Peyer's patch (tissue), 4 donors: ENCODE data around the gene TRAPPC12. TPM values are rescaled to one million over a fixed set of nuclear protein-coding genes. Genes with fewer than 3 reads are reported as not detected.
A peak's percentile ranks its signal among the peaks of the same experiment; 100 is the strongest.

Experiments
- DNase-seq, 3 donors: peaks; one replicate each; pipeline ENCODE4 v3.0.0-alpha.2; 2017 to 2019
- H3K27ac ChIP-seq, 4 donors: fragments of 200-600 bp; sonication (generic); one replicate each; pipeline ENCODE4 v1.5.1; 2016 to 2019
- H3K27me3 ChIP-seq, 2 donors: fragments of 200-600 bp; sonication (generic); one replicate each; pipeline ENCODE4 v1.5.1; 2019
- H3K36me3 ChIP-seq, 3 donors: fragments of 200-600 bp; sonication (generic); one replicate each; pipeline ENCODE4 v1.5.1; 2016 to 2019
- H3K4me1 ChIP-seq, 4 donors: fragments of 200-600 bp; sonication (generic); one replicate each; pipeline ENCODE4 v1.5.1; 2016 to 2019
- H3K4me3 ChIP-seq, 4 donors: fragments of 200-600 bp; sonication (generic); 1 replicate in 3 of 4; 2 replicates in 1 of 4; pipeline ENCODE4 v1.5.1; 2016 to 2019; ENCODE audit warnings: mild to moderate bottlenecking in 1 of 4
- H3K9me3 ChIP-seq, 4 donors: fragments of 200-600 bp; sonication (generic); one replicate each; pipeline ENCODE4 v1.5.1; 2016 to 2019; ENCODE audit warnings: mild to moderate bottlenecking in 1 of 4
- CTCF ChIP-seq, 6 experiments: fragments of 450-650 bp in 4 of 6; fragments of 200-600 bp in 2 of 6; sonication (generic) in 1 of 6; IDR thresholded peaks; one replicate each; pipeline ENCODE4 v1.5.1; 2017 to 2019; ENCODE audit warnings: antibody characterized with exemption in 6 of 6, mild to moderate bottlenecking in 3 of 6, moderate library complexity in 1 of 6
- POLR2A ChIP-seq, 2 donors: fragments of 450-650 bp; IDR thresholded peaks; one replicate each; pipeline ENCODE4 v1.5.1; 2017; ENCODE audit warnings: antibody characterized with exemption in 2 of 2, mild to moderate bottlenecking in 2 of 2, moderate library complexity in 2 of 2
- total RNA-seq, 4 donors: library from RNA; depleted of rRNA; stranded (reverse); fragments of >200 nt; gene quantifications; one replicate each; pipeline ENCODE4 v1.1.0, GENCODE V29; 2016

Gene TRAPPC12
- total RNA-seq, 4 donors from 2014 or later, result 122 to 191 (median 158) TPM

- Histone ChIP-seq H3K27me3 (no peaks in the 10 kb centered on the region), H3K9me3 (no peaks in the 10 kb centered on the region), H3K36me3 (peaks cover 0 to 41% (median 0%) of the 10 kb centered on the region in 3 donors), H3K4me3 (no peak overlapping the region), H3K4me1 (no peaks in the 10 kb centered on the region), H3K27ac (no peak overlapping the region)
- no peak for TF ChIP-seq CTCF (IDR thresholded peaks at IDR 0.05)
- TF ChIP-seq POLR2A (IDR thresholded peaks at IDR 0.05), result no peak
- no peak for DNase-seq
Observed at GRCh38 chr2:3476985-3477327, 97.5 kb downstream of the TRAPPC12 start.

GRCh38 chr2:3478846-3479385 is 99.4 kb downstream of the TRAPPC12 start:
- DNase-seq, result no peak
- Histone ChIP-seq H3K4me3 (no peak overlapping the region), H3K27me3 (no peaks in the 10 kb centered on the region), H3K4me1 (peaks cover 0 to 5% (median 0%) of the 10 kb centered on the region in 4 donors), H3K9me3 (no peaks in the 10 kb centered on the region), H3K27ac (no peak overlapping the region), H3K36me3 (peaks cover 0 to 28% (median 0%) of the 10 kb centered on the region in 3 donors)
- no peak for TF ChIP-seq POLR2A (IDR thresholded peaks at IDR 0.05)
- TF ChIP-seq CTCF (IDR thresholded peaks at IDR 0.05), result no peak

- H3K4me1 ChIP-seq, result peaks cover 0 to 5% (median 0%) of the 10 kb centered on the region in 4 donors
- no peaks in the 10 kb centered on the region for H3K27me3 ChIP-seq
- no peaks in the 10 kb centered on the region for H3K9me3 ChIP-seq
- no peak for DNase-seq
- no peak overlapping the region for H3K4me3 ChIP-seq
- no peak overlapping the region for H3K27ac ChIP-seq
- TF ChIP-seq POLR2A (IDR thresholded peaks at IDR 0.05), result no peak
- no peak for TF ChIP-seq CTCF (IDR thresholded peaks at IDR 0.05)
- peaks cover 0 to 28% (median 0%) of the 10 kb centered on the region in 3 donors for H3K36me3 ChIP-seq
Observed at GRCh38 chr2:3479430-3480320, 100.2 kb downstream of the TRAPPC12 start.

- Histone ChIP-seq H3K4me3 (no peak overlapping the region), H3K4me1 (peaks cover 0 to 5% (median 0%) of the 10 kb centered on the region in 4 donors), H3K27ac (peak overlapping the region in 2 of 4 donors; percentile 9 to 34), H3K36me3 (peaks cover 0 to 28% (median 0%) of the 10 kb centered on the region in 3 donors), H3K9me3 (no peaks in the 10 kb centered on the region), H3K27me3 (no peaks in the 10 kb centered on the region)
- TF ChIP-seq CTCF (IDR thresholded peaks at IDR 0.05), result no peak
- no peak for TF ChIP-seq POLR2A (IDR thresholded peaks at IDR 0.05)
- peak in 2 of 3 donors; percentile 91 to 95 for DNase-seq
Observed at GRCh38 chr2:3480352-3481010, 101.0 kb downstream of the TRAPPC12 start.

- peaks cover 0 to 24% (median 0%) of the 10 kb centered on the region in 3 donors for H3K36me3 ChIP-seq
- H3K4me3 ChIP-seq, result no peak overlapping the region
- no peaks in the 10 kb centered on the region for H3K27me3 ChIP-seq
- no peak for TF ChIP-seq POLR2A (IDR thresholded peaks at IDR 0.05)
- TF ChIP-seq CTCF (IDR thresholded peaks at IDR 0.05), result no peak
- H3K4me1 ChIP-seq, result peaks cover 0 to 5% (median 0%) of the 10 kb centered on the region in 4 donors
- H3K27ac ChIP-seq, result no peak overlapping the region
- no peak for DNase-seq
- no peaks in the 10 kb centered on the region for H3K9me3 ChIP-seq
Observed at GRCh38 chr2:3481011-3481400, 101.5 kb downstream of the TRAPPC12 start.
